SU-DHL-6 (cell line): ENCODE measurements around the gene EDEM3.

Experiments
- CTCF ChIP-seq: fragments of 200-600 bp; sonication (generic); IDR thresholded peaks from one replicate; pipeline ENCODE4 v1.5.1; 2017; ENCODE audit warnings: antibody characterized with exemption, mild to moderate bottlenecking, low read length, moderate library complexity; ENCODE audit not compliant: insufficient read depth, poor library complexity, severe bottlenecking
- EZH2phosphoT487 ChIP-seq: fragments of 200-600 bp; sonication (generic), shearing (Covaris generic); conservative IDR thresholded peaks from 2 replicates; pipeline ENCODE4 v1.6.1; 2018; ENCODE audit warnings: mild to moderate bottlenecking, antibody characterized with exemption, low read length, moderate library complexity, mixed read lengths

- no peak for TF ChIP-seq CTCF
- no peak for TF ChIP-seq EZH2phosphoT487
These were observed 70.2 kb downstream of the EDEM3 start for GRCh38 chr1:184684285-184685074.
